ENCODE data around the gene RIGI. TPM values are rescaled to one million over a fixed set of nuclear protein-coding genes. Genes with fewer than 3 reads are reported as not detected.
"Not testable (repeated sequence)": the region's sequence is repeated elsewhere in the genome, so short reads cannot be mapped to it uniquely, and the experiment has no call there.

The RIGI gene
- total RNA-seq, 2 donors from 2014 or later = 7.9 to 9.2 TPM

- Mint-ChIP-seq H3K36me3 (peaks cover 4% of the 10 kb centered on the region), H3K4me3 (peak overlapping the region; percentile 98), H3K27me3 (no peaks in the 10 kb centered on the region), H3K27ac (peak overlapping the region; percentile 100), H3K4me1 (ENCODE audit: low read depth in 2 of 2) (peaks cover 34 to 44% of the 10 kb centered on the region in 2 donors), H3K9me3 (no peaks in the 10 kb centered on the region)
- peak; percentile 16 to 28 for ATAC-seq
- peak; percentile 66 for DNase-seq (ENCODE audit: low spot score)
Observed at GRCh38 chr9:32551276-32552051, 25.5 kb upstream of the RIGI start.

- no peaks in the 10 kb centered on the region for H3K9me3 Mint-ChIP-seq
- H3K27me3 Mint-ChIP-seq = no peaks in the 10 kb centered on the region
- ATAC-seq (peak; percentile 89 to 91), DNase-seq (ENCODE audit: low spot score) (peak; percentile 93)
- peak overlapping the region; percentile 100 for H3K27ac Mint-ChIP-seq
- H3K4me1 Mint-ChIP-seq (ENCODE audit: low read depth in 2 of 2) = peaks cover 27 to 36% of the 10 kb centered on the region in 2 donors
- H3K4me3 Mint-ChIP-seq = peak overlapping the region; percentile 98
- H3K36me3 Mint-ChIP-seq = peaks cover 4% of the 10 kb centered on the region
Observed at GRCh38 chr9:32550562-32551275, 24.7 kb upstream of the RIGI start.

- H3K27ac Mint-ChIP-seq = peak overlapping the region; percentile 100
- ATAC-seq = no peak
- H3K4me1 Mint-ChIP-seq (ENCODE audit: low read depth in 2 of 2) = peaks cover 27 to 35% of the 10 kb centered on the region in 2 donors
- DNase-seq (ENCODE audit: low spot score) = no peak
- no peaks in the 10 kb centered on the region for H3K9me3 Mint-ChIP-seq
- H3K4me3 Mint-ChIP-seq = peak overlapping the region; percentile 98
- H3K27me3 Mint-ChIP-seq = no peaks in the 10 kb centered on the region
- H3K36me3 Mint-ChIP-seq = peaks cover 4% of the 10 kb centered on the region
Observed at GRCh38 chr9:32550150-32550561, 24.2 kb upstream of the RIGI start.

- H3K27me3 Mint-ChIP-seq; H3K9me3 Mint-ChIP-seq; DNase-seq (ENCODE audit: low spot score); H3K4me3 Mint-ChIP-seq; ATAC-seq; H3K27ac Mint-ChIP-seq: not testable (repeated sequence)
- Mint-ChIP-seq H3K36me3 (peaks cover 11% of the 10 kb centered on the region), H3K4me1 (ENCODE audit: low read depth in 2 of 2) (peaks cover 30 to 35% of the 10 kb centered on the region in 2 donors)
Observed at GRCh38 chr9:32548213-32548612, 22.2 kb upstream of the RIGI start.

- H3K27ac Mint-ChIP-seq = no peak overlapping the region
- ATAC-seq (no peak), DNase-seq (ENCODE audit: low spot score) (no peak)
- no peaks in the 10 kb centered on the region for H3K9me3 Mint-ChIP-seq
- H3K36me3 Mint-ChIP-seq = peaks cover 24% of the 10 kb centered on the region
- H3K4me1 Mint-ChIP-seq (ENCODE audit: low read depth in 2 of 2) = peaks cover 21 to 24% of the 10 kb centered on the region in 2 donors
- no peaks in the 10 kb centered on the region for H3K27me3 Mint-ChIP-seq
- no peak overlapping the region for H3K4me3 Mint-ChIP-seq
Observed at GRCh38 chr9:32545884-32546283, 19.9 kb upstream of the RIGI start.

- H3K36me3 Mint-ChIP-seq = peaks cover 24% of the 10 kb centered on the region
- H3K4me1 Mint-ChIP-seq (ENCODE audit: low read depth in 2 of 2) = peaks cover 7 to 9% of the 10 kb centered on the region in 2 donors
- no peaks in the 10 kb centered on the region for H3K9me3 Mint-ChIP-seq
- ATAC-seq = no peak
- H3K4me3 Mint-ChIP-seq = no peak overlapping the region
- no peaks in the 10 kb centered on the region for H3K27me3 Mint-ChIP-seq
- no peak overlapping the region for H3K27ac Mint-ChIP-seq
- no peak for DNase-seq (ENCODE audit: low spot score)
Observed at GRCh38 chr9:32543047-32543446, 17.1 kb upstream of the RIGI start.

GRCh38 chr9:32533816-32534215 lies 7.8 kb upstream of the RIGI start:
- H3K36me3 Mint-ChIP-seq = no peaks in the 10 kb centered on the region
- H3K9me3 Mint-ChIP-seq = no peaks in the 10 kb centered on the region
- no peaks in the 10 kb centered on the region for H3K27me3 Mint-ChIP-seq
- H3K4me1 Mint-ChIP-seq (ENCODE audit: low read depth in 2 of 2) = no peaks in the 10 kb centered on the region
- DNase-seq (ENCODE audit: low spot score) (no peak), ATAC-seq (no peak)
- H3K4me3 Mint-ChIP-seq = no peak overlapping the region
- no peak overlapping the region for H3K27ac Mint-ChIP-seq

GRCh38 chr9:32533336-32533735 lies 7.3 kb upstream of the RIGI start:
- DNase-seq (ENCODE audit: low spot score) = no peak
- H3K36me3 Mint-ChIP-seq = no peaks in the 10 kb centered on the region

GRCh38 chr9:32526707-32527048 lies 682 bp upstream of the RIGI start:
- H3K27ac Mint-ChIP-seq = peak overlapping the region; percentile 87 to 94
- no peak for ATAC-seq
- DNase-seq (ENCODE audit: low spot score) = no peak
- peak overlapping the region; percentile 90 for H3K4me3 Mint-ChIP-seq
- H3K4me1 Mint-ChIP-seq (ENCODE audit: low read depth in 2 of 2) = peaks cover 26 to 35% of the 10 kb centered on the region in 2 donors
- peaks cover 11% of the 10 kb centered on the region for H3K36me3 Mint-ChIP-seq
- no peaks in the 10 kb centered on the region for H3K9me3 Mint-ChIP-seq
- no peaks in the 10 kb centered on the region for H3K27me3 Mint-ChIP-seq

More at GRCh38 chr9:32533336-32533735, 7.3 kb upstream of the RIGI start:
- Mint-ChIP-seq H3K27me3 (no peaks in the 10 kb centered on the region), H3K4me3 (no peak overlapping the region), H3K9me3 (no peaks in the 10 kb centered on the region), H3K27ac (no peak overlapping the region), H3K4me1 (ENCODE audit: low read depth in 2 of 2) (no peaks in the 10 kb centered on the region)
- ATAC-seq = no peak

GRCh38 chr9:32525709-32526030 lies 326 bp downstream of the RIGI start:
- ATAC-seq = peak in 1 of 2 donors; percentile 9
- no peaks in the 10 kb centered on the region for H3K27me3 Mint-ChIP-seq
- H3K9me3 Mint-ChIP-seq = no peaks in the 10 kb centered on the region
- peaks cover 26 to 35% of the 10 kb centered on the region in 2 donors for H3K4me1 Mint-ChIP-seq (ENCODE audit: low read depth in 2 of 2)
- DNase-seq (ENCODE audit: low spot score) = no peak
- peak overlapping the region; percentile 90 for H3K4me3 Mint-ChIP-seq
- peak overlapping the region; percentile 87 to 94 for H3K27ac Mint-ChIP-seq
- H3K36me3 Mint-ChIP-seq = peaks cover 11% of the 10 kb centered on the region

- H3K27ac Mint-ChIP-seq = peak overlapping the region; percentile 87 to 94
- H3K9me3 Mint-ChIP-seq = no peaks in the 10 kb centered on the region
- DNase-seq (ENCODE audit: low spot score) (no peak), ATAC-seq (peak in 1 of 2 donors; percentile 18)
- no peaks in the 10 kb centered on the region for H3K27me3 Mint-ChIP-seq
- H3K4me1 Mint-ChIP-seq (ENCODE audit: low read depth in 2 of 2) = peaks cover 26 to 35% of the 10 kb centered on the region in 2 donors
- H3K4me3 Mint-ChIP-seq = peak overlapping the region; percentile 90
- peaks cover 11% of the 10 kb centered on the region for H3K36me3 Mint-ChIP-seq
Observed at GRCh38 chr9:32524892-32525708, 896 bp downstream of the RIGI start.

GRCh38 chr9:32524558-32524891 lies 1.5 kb downstream of the RIGI start:
- Mint-ChIP-seq H3K36me3 (peaks cover 11% of the 10 kb centered on the region), H3K27ac (peak overlapping the region; percentile 87 to 94), H3K4me3 (peak overlapping the region; percentile 90), H3K4me1 (ENCODE audit: low read depth in 2 of 2) (peaks cover 26 to 35% of the 10 kb centered on the region in 2 donors)
- not testable (repeated sequence) for H3K9me3 Mint-ChIP-seq; H3K27me3 Mint-ChIP-seq; DNase-seq (ENCODE audit: low spot score); ATAC-seq

- Mint-ChIP-seq H3K36me3 (peaks cover 11% of the 10 kb centered on the region), H3K27ac (peak overlapping the region; percentile 19 to 37), H3K9me3 (no peaks in the 10 kb centered on the region), H3K27me3 (no peaks in the 10 kb centered on the region), H3K4me1 (ENCODE audit: low read depth in 2 of 2) (peaks cover 26 to 35% of the 10 kb centered on the region in 2 donors), H3K4me3 (peak overlapping the region; percentile 13)
- DNase-seq (ENCODE audit: low spot score) (no peak), ATAC-seq (no peak)
Observed at GRCh38 chr9:32523910-32524309, 2.1 kb downstream of the RIGI start.

GRCh38 chr9:32518276-32518675 lies 7.7 kb downstream of the RIGI start:
- H3K36me3 Mint-ChIP-seq = peaks cover 20% of the 10 kb centered on the region
- no peak overlapping the region for H3K27ac Mint-ChIP-seq
- ATAC-seq (no peak), DNase-seq (ENCODE audit: low spot score) (no peak)
- H3K4me1 Mint-ChIP-seq (ENCODE audit: low read depth in 2 of 2) = peaks cover 22 to 33% of the 10 kb centered on the region in 2 donors
- no peak overlapping the region for H3K4me3 Mint-ChIP-seq
- no peaks in the 10 kb centered on the region for H3K9me3 Mint-ChIP-seq
- no peaks in the 10 kb centered on the region for H3K27me3 Mint-ChIP-seq

Data from natural killer cell treated with Interleukin-12 subunit alpha and Interleukin-12 subunit beta and Interleukin-15 and Interleukin-18, amount 100 ng/mL, for 72 hours (primary cell).